Peyer's patch (tissue), 4 donors: ENCODE data around the gene IL37.

Experiments
- CTCF ChIP-seq, 6 experiments: fragments of 450-650 bp in 4 of 6; fragments of 200-600 bp in 2 of 6; sonication (generic) in 1 of 6; IDR thresholded peaks; one replicate each; pipeline ENCODE4 v1.5.1; 2017 to 2019; ENCODE audit warnings: antibody characterized with exemption in 6 of 6, mild to moderate bottlenecking in 3 of 6, moderate library complexity in 1 of 6
- POLR2A ChIP-seq, 2 donors: fragments of 450-650 bp; IDR thresholded peaks; one replicate each; pipeline ENCODE4 v1.5.1; 2017; ENCODE audit warnings: antibody characterized with exemption in 2 of 2, mild to moderate bottlenecking in 2 of 2, moderate library complexity in 2 of 2

GRCh38 chr2:112889976-112890375, 21.0 kb upstream of the IL37 start:
- TF ChIP-seq CTCF (IDR thresholded peaks at IDR 0.05) = no peak
- no peak for TF ChIP-seq POLR2A (IDR thresholded peaks at IDR 0.05)
